WERI-Rb-1 (cell line): Measurements from ENCODE around the gene LIMS1.
A peak's percentile ranks its signal among the peaks of the same experiment; 100 is the strongest.

Experiments used
- DNase-seq: peaks from one replicate; pipeline ENCODE4 v3.0.0-alpha.2; 2020
- H3K27ac ChIP-seq: fragments of 250-450 bp; sonication (Bioruptor Pico); 2 replicates; pipeline ENCODE4 v1.5.1; 2020; ENCODE audit warnings: mild to moderate bottlenecking, moderate library complexity
- H3K27me3 ChIP-seq: fragments of 250-450 bp; sonication (Bioruptor Pico); 2 replicates; pipeline ENCODE4 v1.5.1; 2021; ENCODE audit warnings: mild to moderate bottlenecking, low read depth, moderate library complexity; ENCODE audit not compliant: insufficient read depth, severe bottlenecking
- H3K36me3 ChIP-seq: fragments of 250-450 bp; sonication (Bioruptor Pico); 2 replicates; pipeline ENCODE4 v1.5.1; 2020; ENCODE audit warnings: mild to moderate bottlenecking, moderate library complexity
- H3K4me3 ChIP-seq: 2 replicates; pipeline ENCODE4 v1.5.1; 2011; ENCODE audit warnings: low read depth, mild to moderate bottlenecking, control low read depth, low read length
- H3K9me3 ChIP-seq: fragments of 250-450 bp; sonication (Bioruptor Pico); 2 replicates; pipeline ENCODE4 v1.5.1; 2021; ENCODE audit warnings: mild to moderate bottlenecking, moderate library complexity; ENCODE audit not compliant: severe bottlenecking
- TF ChIP-seq, protein P1 (sequence below): IDR thresholded peaks from 2 replicates; pipeline ENCODE4 v1.5.1; 2011; ENCODE audit warnings: low read depth, mild to moderate bottlenecking, control low read depth, inconsistent platforms, low read length

The LIMS1 gene

DNA sequence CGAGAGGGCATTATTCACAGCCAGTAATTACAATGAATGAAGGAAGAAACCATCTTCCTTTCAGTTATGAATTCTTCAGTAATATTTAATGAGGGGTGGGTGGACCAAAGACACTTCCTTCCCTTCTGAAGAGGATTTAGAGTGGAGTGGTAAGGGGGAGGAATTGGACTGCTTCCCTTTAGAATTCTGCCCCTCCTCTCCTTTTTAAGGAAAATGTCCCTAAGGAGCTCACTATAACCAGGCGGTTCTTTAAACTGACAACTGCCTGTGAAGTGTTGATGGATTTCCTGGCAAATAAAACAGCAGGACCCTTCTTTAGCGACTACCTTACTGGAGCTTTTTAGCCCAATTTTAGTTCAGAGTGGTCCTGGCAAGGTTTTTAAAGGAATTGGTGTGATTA is 86.4 kb downstream of the LIMS1 start:
- no peak for DNase-seq
- H3K27ac ChIP-seq: no peak overlapping the region
- H3K27me3 ChIP-seq: no peaks in the 10 kb centered on the region
- H3K4me3 ChIP-seq: no peak overlapping the region
- TF ChIP-seq, protein P1, sequence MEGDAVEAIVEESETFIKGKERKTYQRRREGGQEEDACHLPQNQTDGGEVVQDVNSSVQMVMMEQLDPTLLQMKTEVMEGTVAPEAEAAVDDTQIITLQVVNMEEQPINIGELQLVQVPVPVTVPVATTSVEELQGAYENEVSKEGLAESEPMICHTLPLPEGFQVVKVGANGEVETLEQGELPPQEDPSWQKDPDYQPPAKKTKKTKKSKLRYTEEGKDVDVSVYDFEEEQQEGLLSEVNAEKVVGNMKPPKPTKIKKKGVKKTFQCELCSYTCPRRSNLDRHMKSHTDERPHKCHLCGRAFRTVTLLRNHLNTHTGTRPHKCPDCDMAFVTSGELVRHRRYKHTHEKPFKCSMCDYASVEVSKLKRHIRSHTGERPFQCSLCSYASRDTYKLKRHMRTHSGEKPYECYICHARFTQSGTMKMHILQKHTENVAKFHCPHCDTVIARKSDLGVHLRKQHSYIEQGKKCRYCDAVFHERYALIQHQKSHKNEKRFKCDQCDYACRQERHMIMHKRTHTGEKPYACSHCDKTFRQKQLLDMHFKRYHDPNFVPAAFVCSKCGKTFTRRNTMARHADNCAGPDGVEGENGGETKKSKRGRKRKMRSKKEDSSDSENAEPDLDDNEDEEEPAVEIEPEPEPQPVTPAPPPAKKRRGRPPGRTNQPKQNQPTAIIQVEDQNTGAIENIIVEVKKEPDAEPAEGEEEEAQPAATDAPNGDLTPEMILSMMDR: no peak
- H3K9me3 ChIP-seq: no peaks in the 10 kb centered on the region
- no peaks in the 10 kb centered on the region for H3K36me3 ChIP-seq

DNA sequence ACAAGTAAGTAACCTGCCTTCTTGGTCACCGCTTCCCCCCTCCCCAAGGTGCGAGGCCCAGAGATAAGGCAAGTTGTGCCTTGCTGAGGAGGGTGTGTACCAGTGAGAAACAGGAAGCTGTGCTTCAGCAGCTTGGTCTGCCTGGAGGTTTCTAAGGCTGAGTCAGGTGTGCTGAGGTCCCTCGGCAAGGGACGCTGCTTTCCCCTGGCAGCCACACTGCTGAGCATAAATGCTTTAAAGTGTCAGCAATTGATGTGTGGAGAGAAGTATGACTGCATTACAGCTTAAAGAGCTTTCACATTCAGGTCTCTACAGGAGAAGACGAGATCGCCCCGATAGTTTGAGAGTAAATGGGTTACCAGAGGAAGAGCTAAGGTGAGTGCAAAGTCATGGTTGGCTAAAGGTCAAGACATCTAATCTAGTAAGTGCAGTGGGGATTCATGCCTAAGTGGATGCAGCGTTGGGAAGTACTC is 86.9 kb downstream of the LIMS1 start:
- H3K27ac ChIP-seq: no peak overlapping the region; the same call in 1 of the 2 replicates
- H3K4me3 ChIP-seq: no peak overlapping the region
- peak; percentile 22 for DNase-seq
- no peaks in the 10 kb centered on the region for H3K27me3 ChIP-seq
- no peaks in the 10 kb centered on the region for H3K36me3 ChIP-seq
- H3K9me3 ChIP-seq: no peaks in the 10 kb centered on the region
- TF ChIP-seq, protein P1: no peak

DNA sequence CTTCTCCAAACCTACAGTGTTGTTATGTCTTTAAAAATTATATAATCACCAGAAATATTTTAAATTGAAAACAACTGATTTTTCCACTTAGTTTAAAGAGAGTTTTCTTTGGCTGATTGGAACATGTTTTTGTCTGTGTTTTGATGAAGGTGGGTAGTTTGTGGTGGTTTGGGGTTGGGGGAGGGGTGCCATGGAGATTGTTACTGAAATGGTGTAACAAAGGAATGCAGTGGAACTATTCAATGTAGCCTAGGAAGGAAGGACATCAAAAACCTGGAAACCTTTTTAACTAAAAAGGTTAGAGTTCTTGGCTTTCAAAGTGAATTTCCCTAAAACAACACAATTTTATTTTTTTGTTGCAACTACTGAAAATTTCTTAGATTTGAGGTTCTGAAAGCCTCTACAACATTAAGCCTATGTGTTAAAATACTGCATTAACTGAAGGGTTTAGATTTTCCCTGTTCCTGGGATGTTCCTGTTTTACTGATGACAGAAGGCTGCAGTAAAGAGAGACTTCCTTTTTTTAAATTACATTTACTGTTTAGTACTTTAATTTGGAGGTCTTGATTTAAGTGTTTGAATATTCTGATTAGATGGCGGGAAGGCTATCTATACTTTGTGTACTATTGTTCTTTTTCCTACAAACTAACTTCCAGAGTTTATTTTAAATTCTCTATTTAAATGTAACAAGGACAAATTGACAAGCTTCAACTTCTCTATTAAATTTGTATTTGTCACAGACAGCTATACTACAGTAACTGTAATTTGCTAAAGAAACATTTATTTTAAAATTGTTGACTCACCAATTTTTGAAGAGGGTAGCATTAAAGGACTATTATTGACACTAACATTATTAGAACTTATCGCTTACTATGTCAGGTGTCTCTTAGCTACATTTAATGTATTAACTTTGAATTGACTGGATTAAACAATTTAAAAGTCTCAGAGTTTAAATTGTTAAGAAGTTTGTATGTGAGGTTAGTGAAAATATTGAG is 87.7 kb downstream of the LIMS1 start:
- Histone ChIP-seq H3K9me3 (no peaks in the 10 kb centered on the region), H3K27ac (no peak overlapping the region), H3K27me3 (no peaks in the 10 kb centered on the region), H3K36me3 (no peaks in the 10 kb centered on the region), H3K4me3 (no peak overlapping the region)
- DNase-seq: no peak
- TF ChIP-seq, protein P1: no peak

DNA sequence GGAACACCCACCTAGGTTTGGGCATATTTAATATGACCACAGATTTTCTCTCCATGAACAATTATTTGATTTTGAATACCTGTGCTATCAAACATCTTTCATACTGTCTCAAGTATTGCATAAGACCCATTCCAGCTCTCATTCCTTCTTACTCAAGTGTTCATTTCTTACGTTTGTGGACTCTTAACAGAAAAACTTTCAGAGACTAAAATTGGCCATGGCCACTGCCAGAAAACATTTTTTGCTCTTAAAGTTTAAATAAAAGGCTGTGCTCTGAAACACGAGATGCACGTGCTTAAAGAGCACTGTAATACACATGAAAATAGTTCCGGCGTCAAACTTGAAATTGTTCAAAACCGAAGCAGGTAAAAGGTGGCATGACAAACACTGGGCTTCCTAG is 89.3 kb downstream of the LIMS1 start:
- TF ChIP-seq, protein P1: no peak
- Histone ChIP-seq H3K27ac (no peak overlapping the region), H3K4me3 (no peak overlapping the region), H3K9me3 (no peaks in the 10 kb centered on the region), H3K36me3 (no peaks in the 10 kb centered on the region), H3K27me3 (no peaks in the 10 kb centered on the region)
- no peak for DNase-seq

DNA sequence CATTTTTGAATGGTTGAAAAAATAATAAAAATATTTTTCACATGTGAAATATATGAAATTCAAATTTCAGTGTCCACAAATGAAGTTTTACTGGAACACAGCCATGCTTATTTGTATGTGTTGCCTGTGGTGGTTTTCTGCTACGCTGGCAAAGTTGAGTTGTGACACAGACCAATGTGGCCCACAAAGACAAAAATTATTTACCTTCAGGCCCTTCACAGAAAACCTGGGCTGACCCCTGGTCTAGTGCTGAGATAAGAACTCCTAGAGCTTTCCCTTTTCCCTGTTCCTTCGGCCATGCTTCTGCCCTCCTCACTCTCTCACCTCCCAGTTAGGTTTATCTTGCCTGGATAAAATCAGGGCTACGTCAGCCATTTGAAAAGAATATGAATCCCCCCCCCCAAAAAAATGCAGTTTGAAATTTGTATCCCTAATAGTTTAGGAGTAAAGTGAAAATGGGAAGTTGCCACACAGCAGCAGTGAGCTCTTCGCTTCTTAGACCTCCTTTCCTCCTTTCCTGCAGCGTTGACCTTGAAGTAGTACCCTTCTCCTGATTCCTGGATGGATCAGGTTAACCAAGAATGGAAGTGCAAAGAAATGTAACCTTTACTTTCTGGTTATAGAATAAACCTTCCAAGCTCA is 91.0 kb downstream of the LIMS1 start:
- no peak overlapping the region for H3K4me3 ChIP-seq
- no peaks in the 10 kb centered on the region for H3K36me3 ChIP-seq
- no peaks in the 10 kb centered on the region for H3K27me3 ChIP-seq
- TF ChIP-seq, protein P1: no peak
- DNase-seq: no peak
- H3K27ac ChIP-seq: no peak overlapping the region
- H3K9me3 ChIP-seq: no peaks in the 10 kb centered on the region
